Progenitor cell of endocrine pancreas (in vitro differentiated cells): ENCODE measurements around the gene UBE3D. TPM values are rescaled to one million over a fixed set of nuclear protein-coding genes. Genes with fewer than 3 reads are reported as not detected.

Source experiments
- DNase-seq: peaks from one replicate; pipeline ENCODE4 v3.0.0; 2021; ENCODE audit warnings: low spot score; ENCODE audit not compliant: unreplicated experiment
- H3K27ac Mint-ChIP-seq: 2 replicates; pipeline ENCODE4 v1.8.0; 2021; ENCODE audit warnings: mild to moderate bottlenecking, moderate library complexity, mixed read lengths
- H3K27me3 Mint-ChIP-seq: 2 replicates; pipeline ENCODE4 v1.8.0; 2021; ENCODE audit warnings: mixed read lengths
- H3K36me3 Mint-ChIP-seq: 2 replicates; pipeline ENCODE4 v1.8.0; 2022; ENCODE audit warnings: mixed read lengths; ENCODE audit not compliant: insufficient read depth
- H3K4me1 Mint-ChIP-seq: 2 replicates; pipeline ENCODE4 v1.8.0; 2021; ENCODE audit warnings: low read depth, mixed read lengths
- H3K4me3 Mint-ChIP-seq: 2 replicates; pipeline ENCODE4 v1.8.0; 2021; ENCODE audit warnings: low read depth, mild to moderate bottlenecking, moderate library complexity, mixed read lengths
- H3K9me3 Mint-ChIP-seq: 2 replicates; pipeline ENCODE4 v1.8.0; 2021; ENCODE audit warnings: low read depth, mixed read lengths
- CTCF ChIP-seq: fragments of 200-600 bp; sonication (generic); IDR thresholded peaks from one replicate; pipeline ENCODE4 v1.5.0; 2021; ENCODE audit warnings: antibody characterized with exemption, mild to moderate bottlenecking; ENCODE audit not compliant: unreplicated experiment
- total RNA-seq: library from RNA; stranded (reverse); gene quantifications from 2 replicates; pipeline ENCODE4 v1.2.1, GENCODE V29; 2021

The UBE3D gene
- total RNA-seq, 1 donor from 2014 or later, result 15.5 TPM

GRCh38 chr6:83006270-83006905, 59.3 kb downstream of the UBE3D start:
- no peak for TF ChIP-seq CTCF
- no peak overlapping the region for H3K4me3 Mint-ChIP-seq
- no peak for DNase-seq
- no peak overlapping the region for H3K27ac Mint-ChIP-seq
- peaks cover 10% of the 10 kb centered on the region for H3K36me3 Mint-ChIP-seq
- H3K27me3 Mint-ChIP-seq, result no peaks in the 10 kb centered on the region
- H3K4me1 Mint-ChIP-seq, result peaks cover 8% of the 10 kb centered on the region
- H3K9me3 Mint-ChIP-seq, result no peaks in the 10 kb centered on the region

GRCh38 chr6:82996156-82996555, 69.5 kb downstream of the UBE3D start:
- no peak for TF ChIP-seq CTCF
- Mint-ChIP-seq H3K4me3 (no peak overlapping the region), H3K4me1 (no peaks in the 10 kb centered on the region)

GRCh38 chr6:82995066-82995465, 70.6 kb downstream of the UBE3D start:
- no peaks in the 10 kb centered on the region for H3K4me1 Mint-ChIP-seq
- H3K27me3 Mint-ChIP-seq, result no peaks in the 10 kb centered on the region
- peaks cover 7% of the 10 kb centered on the region for H3K36me3 Mint-ChIP-seq
- DNase-seq, result no peak
- TF ChIP-seq CTCF, result no peak
- no peak overlapping the region for H3K27ac Mint-ChIP-seq
- H3K9me3 Mint-ChIP-seq, result no peaks in the 10 kb centered on the region
- no peak overlapping the region for H3K4me3 Mint-ChIP-seq

More at GRCh38 chr6:82996156-82996555, 69.5 kb downstream of the UBE3D start:
- Mint-ChIP-seq H3K36me3 (peaks cover 6% of the 10 kb centered on the region), H3K9me3 (no peaks in the 10 kb centered on the region), H3K27me3 (no peaks in the 10 kb centered on the region), H3K27ac (no peak overlapping the region)
- no peak for DNase-seq

- Mint-ChIP-seq H3K4me1 (no peaks in the 10 kb centered on the region), H3K36me3 (peaks cover 2% of the 10 kb centered on the region), H3K27me3 (no peaks in the 10 kb centered on the region), H3K27ac (peak overlapping the region; percentile 29), H3K4me3 (no peak overlapping the region), H3K9me3 (no peaks in the 10 kb centered on the region)
- TF ChIP-seq CTCF, result no peak
- no peak for DNase-seq
Measured at GRCh38 chr6:82989736-82990290, 75.8 kb downstream of the UBE3D start.

- no peak overlapping the region for H3K4me3 Mint-ChIP-seq
- no peak for TF ChIP-seq CTCF
- no peaks in the 10 kb centered on the region for H3K9me3 Mint-ChIP-seq
- no peaks in the 10 kb centered on the region for H3K27me3 Mint-ChIP-seq
- H3K36me3 Mint-ChIP-seq, result peaks cover 2% of the 10 kb centered on the region
- no peak overlapping the region for H3K27ac Mint-ChIP-seq
- no peaks in the 10 kb centered on the region for H3K4me1 Mint-ChIP-seq
- DNase-seq, result no peak
Measured at GRCh38 chr6:82988930-82989351, 76.7 kb downstream of the UBE3D start.
